Lower leg skin (tissue), 4 donors: Measurements from ENCODE around the gene UFSP1. TPM values are rescaled to one million over a fixed set of nuclear protein-coding genes. Genes with fewer than 3 reads are reported as not detected.
"Not testable (repeated sequence)": the region's sequence is repeated elsewhere in the genome, so short reads cannot be mapped to it uniquely, and the experiment has no call there.

Source experiments
- DNase-seq, 2 donors: peaks; one replicate each; pipeline ENCODE4 v3.0.0-alpha.2; 2019; ENCODE audit warnings: low spot score in 2 of 2
- H3K4me3 ChIP-seq: fragments of 200-600 bp; sonication (generic); 2 replicates; pipeline ENCODE4 v1.5.1; 2017; ENCODE audit warnings: mild to moderate bottlenecking, low read depth; ENCODE audit not compliant: poor library complexity, severe bottlenecking
- POLR2A ChIP-seq, 2 donors: fragments of 450-650 bp; IDR thresholded peaks; one replicate each; pipeline ENCODE4 v1.6.1; 2016 to 2017; ENCODE audit warnings: antibody characterized with exemption in 2 of 2, mild to moderate bottlenecking in 1 of 2, moderate library complexity in 1 of 2
- WGBS, 2 donors: methylation state at CpG; one replicate each; pipeline ENCODE4 v1.1.5; 2018; 5-methylcytosine and 5-hydroxymethylcytosine counted together
- intact Hi-C: fragments of 100-400 bp; cut with DNase I; formaldehyde crosslinking; loops from one replicate; pipeline ENCODE4 v1.15.0; 2023; ENCODE audit warnings: low total_unique reads
- total RNA-seq, 4 donors: library from RNA; depleted of rRNA; stranded (reverse); fragments of >200 nt; gene quantifications; one replicate each; pipeline ENCODE4 v1.1.0, GENCODE V29; 2016
- TF ChIP-seq, protein P1 (sequence below), 3 donors: fragments of 450-650 bp; IDR thresholded peaks; one replicate each; pipeline ENCODE4 v1.5.1; 2016; ENCODE audit warnings: antibody characterized with exemption in 3 of 3, mild to moderate bottlenecking in 3 of 3, moderate library complexity in 2 of 3

UFSP1 gene
- 1 to 10 TPM; 3.9 to 6.1 (median 5.2) TPM for total RNA-seq

GRCh38 chr7:100888988-100889750, at the start of gene UFSP1:
TSS of gene UFSP1 (minus strand) at chr7:100889715. CDS start at chr7:100889271, 444 bp downstream.
- DNase-seq = no peak
- WGBS, 2 donors = 0 to 1% methylated on average over 21 to 28 of the region's 73 CpGs
- peak within 1 kb of the TSS; percentile 60 for H3K4me3 ChIP-seq
- TF ChIP-seq POLR2A (IDR thresholded peaks at IDR 0.05) = no peak
- TF ChIP-seq, protein P1, sequence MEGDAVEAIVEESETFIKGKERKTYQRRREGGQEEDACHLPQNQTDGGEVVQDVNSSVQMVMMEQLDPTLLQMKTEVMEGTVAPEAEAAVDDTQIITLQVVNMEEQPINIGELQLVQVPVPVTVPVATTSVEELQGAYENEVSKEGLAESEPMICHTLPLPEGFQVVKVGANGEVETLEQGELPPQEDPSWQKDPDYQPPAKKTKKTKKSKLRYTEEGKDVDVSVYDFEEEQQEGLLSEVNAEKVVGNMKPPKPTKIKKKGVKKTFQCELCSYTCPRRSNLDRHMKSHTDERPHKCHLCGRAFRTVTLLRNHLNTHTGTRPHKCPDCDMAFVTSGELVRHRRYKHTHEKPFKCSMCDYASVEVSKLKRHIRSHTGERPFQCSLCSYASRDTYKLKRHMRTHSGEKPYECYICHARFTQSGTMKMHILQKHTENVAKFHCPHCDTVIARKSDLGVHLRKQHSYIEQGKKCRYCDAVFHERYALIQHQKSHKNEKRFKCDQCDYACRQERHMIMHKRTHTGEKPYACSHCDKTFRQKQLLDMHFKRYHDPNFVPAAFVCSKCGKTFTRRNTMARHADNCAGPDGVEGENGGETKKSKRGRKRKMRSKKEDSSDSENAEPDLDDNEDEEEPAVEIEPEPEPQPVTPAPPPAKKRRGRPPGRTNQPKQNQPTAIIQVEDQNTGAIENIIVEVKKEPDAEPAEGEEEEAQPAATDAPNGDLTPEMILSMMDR (IDR thresholded peaks at IDR 0.05) = no peak
- intact Hi-C loops = no loop called here

DNA sequence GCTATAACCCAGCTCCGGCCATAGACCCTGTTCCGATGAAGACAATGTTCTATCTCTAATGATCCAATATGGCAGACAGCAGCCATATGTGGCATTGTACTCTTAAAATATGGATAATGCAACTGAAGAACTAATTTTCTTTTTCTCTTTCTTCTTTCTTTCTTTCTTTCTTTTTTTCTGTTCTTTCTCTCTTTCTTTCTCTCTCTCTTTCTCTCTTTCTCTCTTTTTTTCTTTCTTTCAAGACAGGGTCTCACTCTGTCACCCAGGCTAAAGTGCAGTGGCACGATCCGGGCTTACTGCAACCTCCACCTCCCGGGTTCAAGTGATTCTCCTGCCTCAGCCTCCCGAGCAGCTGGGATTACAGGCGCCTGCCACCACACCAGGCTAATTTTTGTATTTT, 46.7 kb upstream of the UFSP1 start:
- intact Hi-C loops, H3K4me3 ChIP-seq, DNase-seq: not testable (repeated sequence)
- WGBS, 2 donors = 89 to 93% methylated on average over 7 of the region's 7 CpGs

DNA sequence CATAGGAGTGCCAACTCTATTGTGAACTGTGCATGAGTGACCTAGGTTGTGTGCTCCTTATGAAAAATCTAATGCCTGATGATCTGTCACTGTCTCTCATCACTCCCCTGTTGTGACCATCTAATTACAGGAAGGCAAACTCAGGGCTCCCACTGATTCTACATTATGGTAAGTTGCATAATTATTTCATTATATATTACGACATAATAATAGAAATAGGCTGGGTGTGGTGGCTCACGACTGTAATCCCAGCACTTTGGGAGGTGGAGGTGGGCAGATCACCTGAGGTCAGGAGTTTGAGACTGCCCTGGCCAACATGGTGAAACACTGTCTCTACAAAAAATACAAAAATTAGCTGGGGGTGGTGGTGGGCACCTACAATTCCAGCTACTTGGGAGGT, 45.9 kb upstream of the UFSP1 start:
- DNase-seq, H3K4me3 ChIP-seq, intact Hi-C loops: not testable (repeated sequence)
- 52 to 53% methylated on average over 2 of the region's 2 CpGs for WGBS, 2 donors

GRCh38 chr7:100933734-100934133, 44.2 kb upstream of the UFSP1 start:
- TF ChIP-seq, protein P1 (IDR thresholded peaks at IDR 0.05) = no peak
- TF ChIP-seq POLR2A (IDR thresholded peaks at IDR 0.05) = no peak
- WGBS, 2 donors = 46 to 67% methylated on average over 4 of the region's 4 CpGs
- H3K4me3 ChIP-seq = no peak overlapping the region
- intact Hi-C loops = no loop called here
- no peak for DNase-seq

GRCh38 chr7:100929808-100930174, 40.3 kb upstream of the UFSP1 start:
- TF ChIP-seq, protein P1 (IDR thresholded peaks at IDR 0.05) = no peak
- 83 to 88% methylated on average over 1 of the region's 1 CpG for WGBS, 2 donors
- H3K4me3 ChIP-seq = no peak overlapping the region
- no peak for DNase-seq
- intact Hi-C loops = no loop called here

- WGBS, 2 donors = 57 to 62% methylated on average over 4 of the region's 4 CpGs
- DNase-seq, H3K4me3 ChIP-seq, intact Hi-C loops: not testable (repeated sequence)
Observed at GRCh38 chr7:100923616-100924015, 34.1 kb upstream of the UFSP1 start.

- no peak for TF ChIP-seq POLR2A (IDR thresholded peaks at IDR 0.05)
- TF ChIP-seq, protein P1 (IDR thresholded peaks at IDR 0.05) = no peak
Observed at GRCh38 chr7:100921039-100921438, 31.5 kb upstream of the UFSP1 start.

DNA sequence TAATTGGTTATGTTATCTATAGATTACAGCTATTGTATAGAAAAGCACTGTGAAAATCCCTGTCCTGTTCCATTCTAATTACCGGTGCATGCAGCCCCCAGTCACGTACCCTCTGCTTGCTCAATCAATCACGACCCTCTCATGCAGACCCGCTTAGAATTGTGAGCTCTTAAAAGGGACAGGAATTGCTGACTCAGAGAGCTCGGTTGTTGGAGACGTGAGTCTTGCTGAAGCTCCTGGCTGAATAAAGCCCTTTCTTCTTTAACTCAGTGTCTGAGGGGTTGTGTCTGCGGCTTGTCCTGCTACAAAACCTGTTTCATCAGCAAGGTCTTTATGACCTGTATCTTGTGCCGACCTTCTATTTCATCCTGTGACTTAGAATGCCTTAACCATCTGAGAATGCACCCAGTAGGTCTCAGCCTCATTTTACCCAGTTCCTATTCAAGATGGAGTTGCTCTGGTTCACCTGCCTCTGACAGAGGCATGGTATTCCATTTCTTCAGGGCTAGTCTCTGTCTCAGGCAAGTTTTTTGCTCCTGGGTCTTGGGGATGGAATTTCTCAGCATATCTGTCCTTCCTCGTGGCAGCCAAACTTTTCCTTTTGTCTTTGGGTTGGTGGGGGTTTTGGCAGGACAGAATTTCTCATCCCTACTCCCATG, 30.4 kb upstream of the UFSP1 start:
- WGBS, 2 donors = 74 to 80% methylated on average over 9 of the region's 9 CpGs
- intact Hi-C loops, H3K4me3 ChIP-seq, DNase-seq: not testable (repeated sequence)

More at GRCh38 chr7:100921039-100921438, 31.5 kb upstream of the UFSP1 start:
- no peak overlapping the region for H3K4me3 ChIP-seq
- no peak for DNase-seq
- intact Hi-C loops = no loop called here

DNA sequence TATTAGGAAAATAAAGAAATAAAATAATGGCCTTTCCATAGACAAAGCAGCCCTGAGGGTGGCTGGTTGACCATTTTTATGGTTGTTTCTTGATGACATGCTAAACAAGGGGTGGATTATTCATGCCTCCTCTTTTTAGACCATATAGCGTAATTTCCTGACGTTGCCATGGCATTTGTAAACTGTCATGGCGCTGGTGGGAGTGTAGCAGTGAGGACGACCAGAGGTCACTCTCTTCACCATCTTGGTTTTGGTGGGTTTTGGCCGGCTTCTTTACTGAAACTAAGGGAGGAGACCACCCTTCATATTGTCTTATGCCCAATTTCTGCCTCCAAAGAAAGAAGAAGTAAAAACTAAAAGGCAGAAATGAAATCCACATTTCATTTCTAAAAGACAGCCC, 29.8 kb upstream of the UFSP1 start:
- WGBS, 2 donors = 89 to 92% methylated on average over 5 of the region's 5 CpGs
- H3K4me3 ChIP-seq, intact Hi-C loops, DNase-seq: not testable (repeated sequence)
